Muscle of leg (tissue), 11 donors: ENCODE data around the gene CUL9. TPM values are rescaled to one million over a fixed set of nuclear protein-coding genes. Genes with fewer than 3 reads are reported as not detected.

ENCODE experiments used
- DNase-seq: peaks from one replicate; pipeline ENCODE4 v3.0.0; 2013
- H3K27ac ChIP-seq: one replicate; pipeline ENCODE4 v1.5.1; 2013; ENCODE audit warnings: mild to moderate bottlenecking, low read length, control low read depth
- H3K27me3 ChIP-seq: one replicate; pipeline ENCODE4 v1.6.1; 2013; ENCODE audit warnings: low read length; ENCODE audit not compliant: control insufficient read depth, insufficient read depth
- H3K36me3 ChIP-seq: one replicate; pipeline ENCODE4 v1.6.1; 2013; ENCODE audit warnings: low read length; ENCODE audit not compliant: control insufficient read depth, insufficient read depth
- H3K4me1 ChIP-seq: one replicate; pipeline ENCODE4 v1.6.1; 2013; ENCODE audit warnings: low read length; ENCODE audit not compliant: control insufficient read depth, insufficient read depth
- H3K4me3 ChIP-seq: one replicate; pipeline ENCODE4 v1.5.1; 2013; ENCODE audit warnings: low read length, control low read depth
- H3K9me3 ChIP-seq: replicated peaks from 2 replicates; pipeline ENCODE4 v1.6.1; 2013; ENCODE audit warnings: low read depth, low read length; ENCODE audit not compliant: control insufficient read depth
- WGBS: methylation state at CpG from one replicate; pipeline ENCODE4 v1.1.5; 2013; ENCODE audit warnings: missing lambda C conversion rate; ENCODE audit not compliant: insufficient coverage; 5-methylcytosine and 5-hydroxymethylcytosine counted together
- polyA plus RNA-seq, 8 donors: library from polyadenylated mRNA; unstranded; fragments of 120-200 nt; gene quantifications; one replicate each; pipeline versions ENCODE4 v1.2.1 to v1.2.3, GENCODE V29; 2013; ENCODE audit warnings: inconsistent platforms in 1 of 8, low replicate concordance in 1 of 8; ENCODE audit not compliant: insufficient read length in 8 of 8, insufficient read depth in 1 of 8
- total RNA-seq: library from RNA; stranded (reverse); fragments of 120-200 nt; gene quantifications from one replicate; pipeline ENCODE4 v1.2.4, GENCODE V29; 2013

The CUL9 gene
- total and polyA plus RNA-seq, 9 donors = 11.8 to 23.9 (median 19.4) TPM

GRCh38 chr6:43146709-43147688 is 35.0 kb upstream of the CUL9 start:
- 92% methylated on average over 4 of the region's 8 CpGs for WGBS
- H3K4me3 ChIP-seq = no peak overlapping the region
- peaks cover 29% of the 10 kb centered on the region for H3K36me3 ChIP-seq
- no peak overlapping the region for H3K27ac ChIP-seq
- no peak for DNase-seq
- H3K9me3 ChIP-seq = no peaks in the 10 kb centered on the region
- no peaks in the 10 kb centered on the region for H3K27me3 ChIP-seq
- H3K4me1 ChIP-seq = peaks cover 14% of the 10 kb centered on the region

- WGBS = 94% methylated on average over 5 of the region's 6 CpGs
- Histone ChIP-seq H3K36me3 (peaks cover 28% of the 10 kb centered on the region), H3K27ac (no peak overlapping the region)
Observed at GRCh38 chr6:43147691-43148477, 34.1 kb upstream of the CUL9 start.

GRCh38 chr6:43149265-43149664 is 32.7 kb upstream of the CUL9 start:
- Histone ChIP-seq H3K27me3 (no peaks in the 10 kb centered on the region), H3K27ac (no peak overlapping the region), H3K4me1 (no peaks in the 10 kb centered on the region), H3K4me3 (no peak overlapping the region), H3K9me3 (no peaks in the 10 kb centered on the region), H3K36me3 (peaks cover 24% of the 10 kb centered on the region)
- 100% methylated on average over 1 of the region's 1 CpG for WGBS
- no peak for DNase-seq

More at GRCh38 chr6:43147691-43148477, 34.1 kb upstream of the CUL9 start:
- Histone ChIP-seq H3K4me3 (no peak overlapping the region), H3K4me1 (peaks cover 11% of the 10 kb centered on the region), H3K9me3 (no peaks in the 10 kb centered on the region), H3K27me3 (no peaks in the 10 kb centered on the region)
- no peak for DNase-seq

- Histone ChIP-seq H3K36me3 (peaks cover 18% of the 10 kb centered on the region), H3K27ac (no peak overlapping the region)
- 68% methylated on average over 4 of the region's 7 CpGs for WGBS
Observed at GRCh38 chr6:43150051-43150751, 31.8 kb upstream of the CUL9 start.

GRCh38 chr6:43159599-43159998 is 22.4 kb upstream of the CUL9 start:
- no peak overlapping the region for H3K4me3 ChIP-seq
- H3K9me3 ChIP-seq = no peaks in the 10 kb centered on the region
- no peaks in the 10 kb centered on the region for H3K4me1 ChIP-seq
- peaks cover 15% of the 10 kb centered on the region for H3K36me3 ChIP-seq
- no peaks in the 10 kb centered on the region for H3K27me3 ChIP-seq
- WGBS = 80% methylated on average over 2 of the region's 11 CpGs
- H3K27ac ChIP-seq = no peak overlapping the region
- DNase-seq = no peak

More at GRCh38 chr6:43150051-43150751, 31.8 kb upstream of the CUL9 start:
- Histone ChIP-seq H3K27me3 (no peaks in the 10 kb centered on the region), H3K4me1 (no peaks in the 10 kb centered on the region), H3K4me3 (no peak overlapping the region), H3K9me3 (no peaks in the 10 kb centered on the region)
- DNase-seq = no peak

GRCh38 chr6:43163899-43164298 is 18.1 kb upstream of the CUL9 start:
- H3K36me3 ChIP-seq = peaks cover 15% of the 10 kb centered on the region
- no peak overlapping the region for H3K27ac ChIP-seq
- no peaks in the 10 kb centered on the region for H3K9me3 ChIP-seq
- no peak overlapping the region for H3K4me3 ChIP-seq
- DNase-seq = no peak
- no peaks in the 10 kb centered on the region for H3K4me1 ChIP-seq
- H3K27me3 ChIP-seq = no peaks in the 10 kb centered on the region

- Histone ChIP-seq H3K9me3 (no peaks in the 10 kb centered on the region), H3K27me3 (no peaks in the 10 kb centered on the region), H3K27ac (peak overlapping the region; percentile 99), H3K36me3 (peaks cover 14% of the 10 kb centered on the region), H3K4me3 (peak overlapping the region; percentile 62), H3K4me1 (peaks cover 33% of the 10 kb centered on the region)
- DNase-seq = peak; percentile 97
- 0% methylated on average over 6 of the region's 18 CpGs for WGBS
Observed at GRCh38 chr6:43170417-43170930, 11.5 kb upstream of the CUL9 start.

- DNase-seq = peak; percentile 100
- WGBS = under 1% methylated on average over 79 of the region's 83 CpGs
- Histone ChIP-seq H3K4me1 (peaks cover 38% of the 10 kb centered on the region), H3K9me3 (no peaks in the 10 kb centered on the region), H3K27ac (peak within 1 kb of the TSS; percentile 99), H3K36me3 (peaks cover 20% of the 10 kb centered on the region), H3K4me3 (peak within 1 kb of the TSS; percentile 89), H3K27me3 (no peaks in the 10 kb centered on the region)
Observed at GRCh38 chr6:43170931-43171706, 10.9 kb upstream of the CUL9 start, which contains the start of gene SRF. Gene SRF, plus strand, starts transcription at chr6:43171269. Its CDS starts 388 bp downstream, at chr6:43171657.

- peaks cover 26% of the 10 kb centered on the region for H3K36me3 ChIP-seq
- no peaks in the 10 kb centered on the region for H3K27me3 ChIP-seq
- H3K4me1 ChIP-seq = peaks cover 38% of the 10 kb centered on the region
- WGBS = under 1% methylated on average over 57 of the region's 57 CpGs
- peak overlapping the region; percentile 89 for H3K4me3 ChIP-seq
- H3K27ac ChIP-seq = peak overlapping the region; percentile 99
- no peaks in the 10 kb centered on the region for H3K9me3 ChIP-seq
- no peak for DNase-seq
Observed at GRCh38 chr6:43171707-43172103, 10.3 kb upstream of the CUL9 start.
